OCI-M2 (cell line): Measurements from ENCODE around the gene ME2.
"Not testable (repeated sequence)": the region's sequence is repeated elsewhere in the genome, so short reads cannot be mapped to it uniquely, and the experiment has no call there.

Experiments used
- DNase-seq: peaks from one replicate; lab custom pipeline; 2025; ENCODE audit not compliant: unreplicated experiment; lab: John Stamatoyannopoulos, UW

ME2 gene

GRCh38 chr18:50969448-50969847 lies 90.5 kb downstream of the ME2 start:
- no peak for DNase-seq

GRCh38 chr18:50970006-50970405 lies 91.1 kb downstream of the ME2 start:
- DNase-seq = no peak

- not testable (repeated sequence) for DNase-seq
Observed at GRCh38 chr18:50972404-50972803, 93.5 kb downstream of the ME2 start.

GRCh38 chr18:50973367-50974126 lies 94.6 kb downstream of the ME2 start:
- no peak for DNase-seq

GRCh38 chr18:50977037-50977760 lies 98.3 kb downstream of the ME2 start:
- no peak for DNase-seq

- no peak for DNase-seq
Observed at GRCh38 chr18:50981381-50981780, 102.5 kb downstream of the ME2 start.

GRCh38 chr18:50982086-50982801 lies 103.3 kb downstream of the ME2 start:
- no peak for DNase-seq

GRCh38 chr18:50982802-50983179 lies 103.9 kb downstream of the ME2 start:
- DNase-seq = no peak

- no peak for DNase-seq
Observed at GRCh38 chr18:50986360-50987087, 107.6 kb downstream of the ME2 start.

- no peak for DNase-seq
Observed at GRCh38 chr18:50987261-50987660, 108.3 kb downstream of the ME2 start.

GRCh38 chr18:50989711-50990110 lies 110.8 kb downstream of the ME2 start:
- DNase-seq = no peak

- no peak for DNase-seq
Observed at GRCh38 chr18:50992351-50992762, 113.4 kb downstream of the ME2 start.

GRCh38 chr18:50994031-50994430 lies 115.1 kb downstream of the ME2 start:
- DNase-seq = no peak

- DNase-seq = not testable (repeated sequence)
Observed at GRCh38 chr18:51003174-51003573, 124.3 kb downstream of the ME2 start.
